A549 (cell line): ENCODE data around the gene WDR82.

Source experiments
- CHD2 ChIP-seq: fragments of 150-350 bp; IDR thresholded peaks from 2 replicates; pipeline ENCODE4 v1.6.1; 2014; ENCODE audit warnings: low read length; ENCODE audit not compliant: partially characterized antibody
- EP300 ChIP-seq, 2 experiments: fragments of >200 bp; sonication (Bioruptor Twin); formaldehyde crosslinking; IDR thresholded peaks; 2 replicates in 1 of 2; 3 replicates in 1 of 2; pipeline ENCODE4 v1.6.1; 2016 to 2017
- HDAC2 ChIP-seq: fragments of 200-600 bp; sonication (generic); IDR thresholded peaks from 2 replicates; pipeline ENCODE4 v1.6.1; 2016
- JUNB ChIP-seq: fragments of >200 bp; sonication (Bioruptor Twin); formaldehyde crosslinking; IDR thresholded peaks from 2 replicates; pipeline ENCODE4 v1.6.1; 2016
- NPAS2 ChIP-seq: fragments of 250-450 bp; sonication (Bioruptor Pico); IDR thresholded peaks from 2 replicates; pipeline ENCODE4 v1.8.0; 2022; ENCODE audit warnings: mild to moderate bottlenecking, moderate library complexity, borderline replicate concordance
- PHF8 ChIP-seq: fragments of 200-600 bp; sonication (generic); IDR thresholded peaks from 2 replicates; pipeline ENCODE4 v1.6.1; 2016; ENCODE audit warnings: low read depth, mild to moderate bottlenecking, antibody characterized with exemption, moderate library complexity, borderline replicate concordance
- POLR2A ChIP-seq: IDR thresholded peaks from 2 replicates; pipeline ENCODE4 v1.6.1; 2012; ENCODE audit warnings: mild to moderate bottlenecking, low read length
- RAD21 ChIP-seq, 2 experiments: fragments of >200 bp in 1 of 2; sonication (Bioruptor Twin) in 1 of 2; formaldehyde crosslinking in 1 of 2; IDR thresholded peaks in 1 of 2; conservative IDR thresholded peaks in 1 of 2; 2 replicates in 1 of 2; 3 replicates in 1 of 2; pipeline ENCODE4 v1.6.1; 2012 to 2018; ENCODE audit warnings: inconsistent platforms in 1 of 2
- RFX5 ChIP-seq: fragments of 450-650 bp; IDR thresholded peaks from 2 replicates; pipeline ENCODE4 v1.7.1; 2014; ENCODE audit warnings: antibody characterized with exemption, mild to moderate bottlenecking, moderate library complexity
- RNF2 ChIP-seq: fragments of 200-600 bp; sonication (generic); IDR thresholded peaks from 2 replicates; pipeline ENCODE4 v1.6.1; 2016; ENCODE audit warnings: low read depth, mild to moderate bottlenecking, antibody characterized with exemption, moderate library complexity, borderline replicate concordance
- ZC3H11A ChIP-seq: fragments of 450-650 bp; IDR thresholded peaks from 2 replicates; pipeline ENCODE4 v1.6.1; 2014; ENCODE audit warnings: antibody characterized with exemption, mild to moderate bottlenecking
- ZSCAN20 ChIP-seq: fragments of 250-450 bp; sonication (Bioruptor Pico); IDR thresholded peaks from 2 replicates; pipeline ENCODE4 v1.8.0; 2022; ENCODE audit warnings: mild to moderate bottlenecking, moderate library complexity
- TF ChIP-seq, protein P1 (sequence below): fragments of >200 bp; sonication (Bioruptor Twin); formaldehyde crosslinking; IDR thresholded peaks from 3 replicates; pipeline ENCODE4 v1.5.1; 2016

DNA sequence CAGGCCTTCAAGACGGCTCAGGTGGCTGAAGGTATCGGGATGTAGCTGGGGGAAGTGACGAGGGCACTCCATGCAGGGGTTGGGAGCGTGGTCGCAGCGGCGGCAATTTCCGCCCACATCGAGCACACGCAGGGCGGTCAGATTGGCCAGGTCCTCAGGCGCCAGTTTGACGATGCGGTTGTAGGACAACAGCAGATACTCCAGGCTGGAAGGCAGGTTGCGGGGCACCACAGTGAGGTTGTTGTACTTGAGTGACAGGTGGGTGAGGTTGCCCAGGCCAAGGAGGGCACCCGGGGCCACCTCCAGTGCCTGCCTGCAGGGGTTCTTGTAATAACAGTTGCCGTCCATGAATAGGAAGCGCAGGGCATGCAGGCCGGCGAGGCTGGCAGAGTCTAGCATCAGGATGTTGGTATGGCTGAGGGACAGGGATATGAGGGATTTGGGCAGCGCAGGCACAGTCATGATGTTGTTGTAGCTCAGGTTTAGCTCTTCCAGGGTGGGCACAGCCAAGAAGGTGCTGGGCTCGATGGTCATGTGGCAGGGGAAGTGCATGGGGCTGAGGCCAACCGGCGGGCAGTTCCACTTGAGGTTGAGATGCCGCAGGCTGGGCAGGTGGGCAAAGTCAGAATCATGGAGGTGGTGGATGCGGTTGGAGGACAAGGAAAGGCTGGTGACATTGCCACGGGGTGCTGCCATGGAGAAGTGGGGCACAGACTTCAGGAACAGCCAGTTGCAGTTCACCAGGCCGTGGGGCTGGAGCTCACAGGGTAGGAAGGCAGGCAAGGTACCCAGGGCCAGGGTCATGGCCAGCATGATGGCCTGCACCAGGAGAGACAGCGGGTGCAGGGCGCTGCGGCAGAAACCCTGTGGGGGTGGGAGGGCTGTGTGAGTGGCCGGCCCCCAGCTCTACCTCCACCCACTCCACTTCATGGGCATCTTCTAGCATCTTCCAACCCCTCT, 54.7 kb downstream of the WDR82 start:
- TF ChIP-seq PHF8 (no peak), JUNB (no peak), ZSCAN20 (CRISPR knock-in tag) (no peak), EP300 (IDR thresholded peaks at IDR 0.05) (no peak), ZC3H11A (no peak), RFX5 (no peak), POLR2A (no peak), CHD2 (no peak), HDAC2 (no peak), RAD21 (conservative IDR thresholded peaks at IDR 0.05 in 1 of 2, IDR thresholded peaks at IDR 0.05 in 1 of 2) (no peak), RNF2 (no peak), NPAS2 (CRISPR knock-in tag) (no peak)
- TF ChIP-seq, protein P1, sequence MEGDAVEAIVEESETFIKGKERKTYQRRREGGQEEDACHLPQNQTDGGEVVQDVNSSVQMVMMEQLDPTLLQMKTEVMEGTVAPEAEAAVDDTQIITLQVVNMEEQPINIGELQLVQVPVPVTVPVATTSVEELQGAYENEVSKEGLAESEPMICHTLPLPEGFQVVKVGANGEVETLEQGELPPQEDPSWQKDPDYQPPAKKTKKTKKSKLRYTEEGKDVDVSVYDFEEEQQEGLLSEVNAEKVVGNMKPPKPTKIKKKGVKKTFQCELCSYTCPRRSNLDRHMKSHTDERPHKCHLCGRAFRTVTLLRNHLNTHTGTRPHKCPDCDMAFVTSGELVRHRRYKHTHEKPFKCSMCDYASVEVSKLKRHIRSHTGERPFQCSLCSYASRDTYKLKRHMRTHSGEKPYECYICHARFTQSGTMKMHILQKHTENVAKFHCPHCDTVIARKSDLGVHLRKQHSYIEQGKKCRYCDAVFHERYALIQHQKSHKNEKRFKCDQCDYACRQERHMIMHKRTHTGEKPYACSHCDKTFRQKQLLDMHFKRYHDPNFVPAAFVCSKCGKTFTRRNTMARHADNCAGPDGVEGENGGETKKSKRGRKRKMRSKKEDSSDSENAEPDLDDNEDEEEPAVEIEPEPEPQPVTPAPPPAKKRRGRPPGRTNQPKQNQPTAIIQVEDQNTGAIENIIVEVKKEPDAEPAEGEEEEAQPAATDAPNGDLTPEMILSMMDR, result no peak
